ENCODE measurements around the gene ALG1. TPM values are rescaled to one million over a fixed set of nuclear protein-coding genes. Genes with fewer than 3 reads are reported as not detected.
"Not testable (repeated sequence)": the region's sequence is repeated elsewhere in the genome, so short reads cannot be mapped to it uniquely, and the experiment has no call there.

The ALG1 gene
- total and polyA plus RNA-seq, 10 of the 15 experiments (the other 5 are each of a cell fraction or from before 2014, with no cell fraction given) = 1.5 to 43.2 (median 23.8) TPM

GRCh38 chr16:5134739-5135452 is 63.3 kb downstream of the ALG1 start:
- in situ Hi-C loops (cut with MboI); H3K27ac ChIP-seq (ENCODE audit: control insufficient read depth, insufficient read depth); H3K36me3 ChIP-seq (ENCODE audit: control insufficient read depth in 2 of 2, insufficient read depth in 2 of 2, low read length in 1 of 2); H3K79me2 ChIP-seq (ENCODE audit: control insufficient read depth, insufficient read depth, low read length); BruUV-seq (replicated peaks); H2AFZ ChIP-seq (ENCODE audit: control insufficient read depth, low read depth, low read length); H3K9ac ChIP-seq (ENCODE audit: control insufficient read depth, insufficient read depth, low read length); H3K4me1 ChIP-seq (ENCODE audit: control insufficient read depth, insufficient read depth, low read length); H3K4me2 ChIP-seq (ENCODE audit: control insufficient read depth, insufficient read depth); ATAC-seq; FAIRE-seq; H4K20me1 ChIP-seq (ENCODE audit: control insufficient read depth, insufficient read depth); H3K9me3 ChIP-seq (replicated peaks; ENCODE audit: control insufficient read depth, insufficient read depth, low read length); RAD21 ChIA-PET (ENCODE audit: unreplicated experiment); SMC1A ChIA-PET (ENCODE audit: uncharacterized antibody, unreplicated experiment); intact Hi-C loops (cut with micrococcal nuclease; ENCODE audit: unreplicated experiment); POLR2A ChIA-PET; H3K4me3 ChIP-seq; H3K27me3 ChIP-seq (replicated peaks in 1 of 2; ENCODE audit: control insufficient read depth in 2 of 2, insufficient read depth in 2 of 2, low read length in 1 of 2); DNase-seq (ENCODE audit: low read depth, low spot score): not testable (repeated sequence)
- 35% methylated on average over 13 of the region's 13 CpGs for WGBS (ENCODE audit: insufficient coverage, insufficient replicate concordance, low lambda C conversion rate, missing lambda C conversion rate)
- CTCF ChIA-PET = interaction anchor here (0.6 kb wide), 1 partner anchor 72 kb away, joined by 3 read pairs; no protein-coding TSS in a partner anchor

Other genes with a start within 250 kb of the ALG1 start
- 31.1 and 40.9 TPM in 2 replicates for gene GLYR1, start 224.6 kb upstream of the ALG1 start, total RNA-seq (2014; rRNA removed)
- gene GLYR1, start 224.6 kb upstream of the ALG1 start, total RNA-seq (2014; rRNA removed; fragmentation: Illumina TruSeq; extraction: Trizol) = 48.8 and 50.3 TPM in 2 replicates
- gene GLYR1, start 224.6 kb upstream of the ALG1 start, total RNA-seq (2021) = 81.9 and 90.2 TPM in 2 replicates
- gene GLYR1, start 224.6 kb upstream of the ALG1 start, polyA plus RNA-seq (2011; rRNA removed) = 49.7 and 50.4 TPM in 2 replicates
- gene GLYR1, start 224.6 kb upstream of the ALG1 start, polyA plus RNA-seq (2014; fragmentation: Illumina TruSeq; extraction: Trizol) = 82.7 and 83.3 TPM in 2 replicates
- gene GLYR1, start 224.6 kb upstream of the ALG1 start, polyA plus RNA-seq (2014; fragmentation: Nextera tagmentation; extraction: Ambion mirVana) = 10 to 100 TPM in 1 of 2 experiments, 1 to 10 TPM in 1; 7.3 to 10.1 TPM
- gene GLYR1, start 224.6 kb upstream of the ALG1 start, polyA plus RNA-seq (2014; rRNA removed) = 69.7 and 74.8 TPM in 2 replicates
- gene GLYR1, start 224.6 kb upstream of the ALG1 start, polyA plus RNA-seq (2016; fragmentation: Nextera tagmentation; extraction: Ambion mirVana) = 10 to 100 TPM; 63.9 to 68.9 TPM
- gene UBN1, start 224.4 kb upstream of the ALG1 start, total RNA-seq (2014; rRNA removed) = 12.4 and 14.2 TPM in 2 replicates
- 11.8 and 13.6 TPM in 2 replicates for gene UBN1, start 224.4 kb upstream of the ALG1 start, total RNA-seq (2014; rRNA removed; fragmentation: Illumina TruSeq; extraction: Trizol)
- gene UBN1, start 224.4 kb upstream of the ALG1 start, total RNA-seq (2021) = 28.0 and 32.5 TPM in 2 replicates
- 7.8 and 10.5 TPM in 2 replicates for gene UBN1, start 224.4 kb upstream of the ALG1 start, polyA plus RNA-seq (2011; rRNA removed)
- 17.5 and 23.2 TPM in 2 replicates for gene UBN1, start 224.4 kb upstream of the ALG1 start, polyA plus RNA-seq (2014; fragmentation: Illumina TruSeq; extraction: Trizol)
- 1 to 10 TPM; 2.1 to 2.2 TPM for gene UBN1, start 224.4 kb upstream of the ALG1 start, polyA plus RNA-seq (2014; fragmentation: Nextera tagmentation; extraction: Ambion mirVana)
- 16.8 and 18.8 TPM in 2 replicates for gene UBN1, start 224.4 kb upstream of the ALG1 start, polyA plus RNA-seq (2014; rRNA removed)
- gene UBN1, start 224.4 kb upstream of the ALG1 start, polyA plus RNA-seq (2016; fragmentation: Nextera tagmentation; extraction: Ambion mirVana) = 10 to 100 TPM; 12.6 to 14.6 TPM
- 0.05 and 0.06 TPM in 2 replicates for gene PPL, start 134.7 kb upstream of the ALG1 start, total RNA-seq (2014; rRNA removed)
- 0.04 TPM in 1 of 2 replicates, not detected in the other for gene PPL, start 134.7 kb upstream of the ALG1 start, total RNA-seq (2014; rRNA removed; fragmentation: Illumina TruSeq; extraction: Trizol)
- gene PPL, start 134.7 kb upstream of the ALG1 start, total RNA-seq (2021) = 0.11 and 0.18 TPM in 2 replicates
- gene PPL, start 134.7 kb upstream of the ALG1 start, polyA plus RNA-seq (2011; rRNA removed) = 0.04 TPM in 1 of 2 replicates, not detected in the other
- 0.03 TPM in 1 of 2 replicates, not detected in the other for gene PPL, start 134.7 kb upstream of the ALG1 start, polyA plus RNA-seq (2014; fragmentation: Illumina TruSeq; extraction: Trizol)
- not detected for gene PPL, start 134.7 kb upstream of the ALG1 start, polyA plus RNA-seq (2014; fragmentation: Nextera tagmentation; extraction: Ambion mirVana)
- gene PPL, start 134.7 kb upstream of the ALG1 start, polyA plus RNA-seq (2014; rRNA removed) = 0.03 and 0.04 TPM in 2 replicates
- gene PPL, start 134.7 kb upstream of the ALG1 start, polyA plus RNA-seq (2016; fragmentation: Nextera tagmentation; extraction: Ambion mirVana) = under 1 TPM; 0.19 to 0.47 TPM
- gene SEC14L5, start 113.5 kb upstream of the ALG1 start, total RNA-seq (2014; rRNA removed) = not detected in 2 replicates
- gene SEC14L5, start 113.5 kb upstream of the ALG1 start, total RNA-seq (2014; rRNA removed; fragmentation: Illumina TruSeq; extraction: Trizol) = not detected in 2 replicates
- gene SEC14L5, start 113.5 kb upstream of the ALG1 start, total RNA-seq (2021) = not detected in 2 replicates
- gene SEC14L5, start 113.5 kb upstream of the ALG1 start, polyA plus RNA-seq (2011; rRNA removed) = not detected in 2 replicates
- gene SEC14L5, start 113.5 kb upstream of the ALG1 start, polyA plus RNA-seq (2014; fragmentation: Illumina TruSeq; extraction: Trizol) = 0.01 TPM in 1 of 2 replicates, not detected in the other
- not detected for gene SEC14L5, start 113.5 kb upstream of the ALG1 start, polyA plus RNA-seq (2014; fragmentation: Nextera tagmentation; extraction: Ambion mirVana)
- gene SEC14L5, start 113.5 kb upstream of the ALG1 start, polyA plus RNA-seq (2014; rRNA removed) = not detected in 2 replicates
- not detected for gene SEC14L5, start 113.5 kb upstream of the ALG1 start, polyA plus RNA-seq (2016; fragmentation: Nextera tagmentation; extraction: Ambion mirVana)
- 8.1 and 11.6 TPM in 2 replicates for gene NAGPA, start 37.9 kb upstream of the ALG1 start, total RNA-seq (2014; rRNA removed)
- gene NAGPA, start 37.9 kb upstream of the ALG1 start, total RNA-seq (2014; rRNA removed; fragmentation: Illumina TruSeq; extraction: Trizol) = 3.7 and 5.0 TPM in 2 replicates
- 8.2 and 8.8 TPM in 2 replicates for gene NAGPA, start 37.9 kb upstream of the ALG1 start, total RNA-seq (2021)
- gene NAGPA, start 37.9 kb upstream of the ALG1 start, polyA plus RNA-seq (2011; rRNA removed) = 0.82 and 1.9 TPM in 2 replicates
- gene NAGPA, start 37.9 kb upstream of the ALG1 start, polyA plus RNA-seq (2014; fragmentation: Illumina TruSeq; extraction: Trizol) = 0.65 and 2.7 TPM in 2 replicates
- under 1 TPM; 0.03 to 0.79 TPM for gene NAGPA, start 37.9 kb upstream of the ALG1 start, polyA plus RNA-seq (2014; fragmentation: Nextera tagmentation; extraction: Ambion mirVana)
- 8.5 and 9.7 TPM in 2 replicates for gene NAGPA, start 37.9 kb upstream of the ALG1 start, polyA plus RNA-seq (2014; rRNA removed)
- 1 to 10 TPM; 9.3 to 9.9 TPM for gene NAGPA, start 37.9 kb upstream of the ALG1 start, polyA plus RNA-seq (2016; fragmentation: Nextera tagmentation; extraction: Ambion mirVana)
- gene C16orf89, start 5.9 kb upstream of the ALG1 start, total RNA-seq (2014; rRNA removed) = not detected in 2 replicates
- gene C16orf89, start 5.9 kb upstream of the ALG1 start, total RNA-seq (2014; rRNA removed; fragmentation: Illumina TruSeq; extraction: Trizol) = not detected in 2 replicates
- not detected in 2 replicates for gene C16orf89, start 5.9 kb upstream of the ALG1 start, total RNA-seq (2021)
- gene C16orf89, start 5.9 kb upstream of the ALG1 start, polyA plus RNA-seq (2011; rRNA removed) = 0.17 TPM in 1 of 2 replicates, not detected in the other
- not detected in 2 replicates for gene C16orf89, start 5.9 kb upstream of the ALG1 start, polyA plus RNA-seq (2014; fragmentation: Illumina TruSeq; extraction: Trizol)
- gene C16orf89, start 5.9 kb upstream of the ALG1 start, polyA plus RNA-seq (2014; fragmentation: Nextera tagmentation; extraction: Ambion mirVana) = not detected
- gene C16orf89, start 5.9 kb upstream of the ALG1 start, polyA plus RNA-seq (2014; rRNA removed) = not detected in 2 replicates
- gene C16orf89, start 5.9 kb upstream of the ALG1 start, polyA plus RNA-seq (2016; fragmentation: Nextera tagmentation; extraction: Ambion mirVana) = not detected
- 19.0 and 21.0 TPM in 2 replicates for gene EEF2KMT, start 26.0 kb downstream of the ALG1 start, total RNA-seq (2014; rRNA removed)
- gene EEF2KMT, start 26.0 kb downstream of the ALG1 start, total RNA-seq (2014; rRNA removed; fragmentation: Illumina TruSeq; extraction: Trizol) = 8.6 and 9.5 TPM in 2 replicates
- 17.5 and 19.0 TPM in 2 replicates for gene EEF2KMT, start 26.0 kb downstream of the ALG1 start, total RNA-seq (2021)
- 4.9 and 8.6 TPM in 2 replicates for gene EEF2KMT, start 26.0 kb downstream of the ALG1 start, polyA plus RNA-seq (2011; rRNA removed)
- gene EEF2KMT, start 26.0 kb downstream of the ALG1 start, polyA plus RNA-seq (2014; fragmentation: Illumina TruSeq; extraction: Trizol) = 5.0 and 9.5 TPM in 2 replicates
- 1 to 10 TPM; 3.8 to 4.8 TPM for gene EEF2KMT, start 26.0 kb downstream of the ALG1 start, polyA plus RNA-seq (2014; fragmentation: Nextera tagmentation; extraction: Ambion mirVana)
- 17.5 and 21.1 TPM in 2 replicates for gene EEF2KMT, start 26.0 kb downstream of the ALG1 start, polyA plus RNA-seq (2014; rRNA removed)
- gene EEF2KMT, start 26.0 kb downstream of the ALG1 start, polyA plus RNA-seq (2016; fragmentation: Nextera tagmentation; extraction: Ambion mirVana) = 10 to 100 TPM; 26.0 to 28.1 TPM

All from GM12878 (cell line).